ENCODE results near the gene CDH4.
"Not testable (repeated sequence)": the region's sequence is repeated elsewhere in the genome, so short reads cannot be mapped to it uniquely, and the experiment has no call there.

The CDH4 gene

DNA sequence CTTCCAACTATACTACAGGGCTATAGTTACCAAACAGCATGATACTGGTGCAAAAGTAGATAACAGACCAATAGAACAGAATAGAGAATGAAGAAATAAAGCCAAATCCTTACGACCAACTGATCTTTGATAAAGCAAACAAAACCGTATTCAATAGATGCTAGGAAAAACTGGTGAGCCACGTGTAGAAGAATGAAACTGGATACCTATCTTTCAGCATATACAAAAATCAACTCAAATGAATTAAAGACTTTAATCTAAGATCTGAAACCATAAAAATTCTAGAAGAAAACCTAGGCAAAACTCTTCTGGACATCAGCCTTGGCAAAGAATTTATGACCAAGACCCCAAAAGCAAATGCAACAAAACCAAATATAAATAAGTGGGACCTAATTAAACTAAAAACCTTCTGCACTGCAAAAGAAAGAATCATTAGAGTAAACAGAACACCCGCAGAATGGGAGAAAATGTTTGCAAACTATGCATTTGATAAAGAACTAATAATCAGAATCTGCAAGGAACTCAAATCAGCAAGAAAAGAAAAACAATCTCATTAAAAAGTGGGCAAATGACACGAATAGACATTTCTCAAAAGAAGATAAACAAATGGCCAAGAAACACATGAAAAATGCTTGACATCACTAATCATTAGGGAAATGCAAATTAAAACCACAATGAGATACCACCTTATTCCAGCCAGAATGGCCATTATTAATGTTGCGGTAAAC, 703.8 kb downstream of the CDH4 start:
- DNase-seq (ENCODE audit: low read depth, low spot score) = no peak

DNA sequence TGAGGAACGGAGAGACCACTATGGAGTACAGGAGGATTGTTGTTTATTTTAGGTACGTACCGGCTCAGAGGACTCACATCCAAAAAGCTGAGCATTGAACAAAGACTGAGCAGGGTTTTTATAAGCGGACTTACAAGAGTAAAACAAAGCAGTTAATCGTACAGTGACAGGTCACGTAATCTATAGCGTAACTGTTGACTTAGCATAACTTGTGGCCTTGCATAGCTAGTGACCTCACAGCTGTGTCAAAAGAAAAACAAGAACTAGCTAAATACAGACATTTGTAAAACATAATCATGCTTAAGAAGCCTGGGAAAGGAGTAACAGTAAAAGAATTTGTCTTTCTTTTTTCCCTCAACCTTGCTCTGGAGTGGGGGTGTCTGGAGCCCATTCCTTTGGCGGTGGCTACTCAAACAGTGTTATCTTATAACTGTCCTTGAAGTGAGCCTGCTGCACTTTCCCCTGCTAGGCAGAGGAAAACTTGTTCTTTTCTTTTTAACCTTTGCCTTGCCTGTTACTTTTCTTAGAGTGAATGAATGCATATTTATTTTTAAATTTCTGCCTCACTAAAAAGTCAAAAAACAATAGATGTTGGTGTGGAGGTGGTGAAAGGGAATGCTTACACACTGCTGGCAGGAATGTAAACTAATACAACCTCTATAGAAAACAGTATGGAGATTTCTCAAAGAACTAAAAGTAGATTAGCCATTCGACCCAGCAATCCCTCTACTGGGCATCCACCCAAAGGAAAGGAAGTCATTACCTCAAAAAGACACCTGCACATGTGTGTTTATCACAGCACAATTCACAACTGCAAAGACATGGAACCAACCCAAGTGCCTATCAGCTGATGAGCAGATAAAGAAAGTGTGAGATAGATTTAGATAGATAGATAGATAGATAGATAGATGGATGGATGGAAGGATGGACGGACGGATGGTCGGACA, 704.6 kb downstream of the CDH4 start:
- DNase-seq (ENCODE audit: low read depth, low spot score) = no peak

DNA sequence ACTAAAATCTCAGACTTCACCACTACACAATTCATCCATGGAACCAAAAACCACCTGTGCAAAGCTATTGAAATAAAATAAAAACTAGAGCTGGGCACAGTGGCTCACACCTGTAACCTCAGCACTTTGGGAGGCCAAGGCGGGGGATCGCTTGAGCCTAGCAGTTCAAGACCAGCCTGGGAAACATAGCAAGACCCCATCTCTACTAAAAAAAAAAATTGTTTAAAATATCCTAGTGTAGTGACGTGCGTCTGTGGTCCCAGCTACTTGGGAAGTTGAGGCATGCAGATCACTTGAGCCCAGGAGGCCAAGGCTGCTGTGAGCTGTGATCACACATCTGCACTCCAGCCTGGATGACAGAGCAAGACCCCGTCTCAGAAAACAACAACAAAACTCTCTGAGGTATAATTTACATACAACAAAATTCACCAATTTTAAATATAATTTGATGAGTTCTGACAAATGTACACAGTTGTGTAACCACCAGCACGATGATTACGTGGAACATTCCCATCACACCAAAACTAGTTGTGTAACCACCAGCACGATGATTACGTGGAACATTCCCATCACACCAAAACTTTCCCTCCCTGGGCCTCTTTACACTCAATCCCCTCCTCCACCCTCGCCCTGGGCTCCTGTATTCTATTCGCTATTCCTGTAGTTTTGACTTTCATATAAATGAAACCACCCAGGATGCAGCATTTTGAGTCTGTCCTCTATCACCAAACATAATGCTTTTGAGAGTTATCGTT, 706.1 kb downstream of the CDH4 start:
- no peak for DNase-seq (ENCODE audit: low read depth, low spot score)

DNA sequence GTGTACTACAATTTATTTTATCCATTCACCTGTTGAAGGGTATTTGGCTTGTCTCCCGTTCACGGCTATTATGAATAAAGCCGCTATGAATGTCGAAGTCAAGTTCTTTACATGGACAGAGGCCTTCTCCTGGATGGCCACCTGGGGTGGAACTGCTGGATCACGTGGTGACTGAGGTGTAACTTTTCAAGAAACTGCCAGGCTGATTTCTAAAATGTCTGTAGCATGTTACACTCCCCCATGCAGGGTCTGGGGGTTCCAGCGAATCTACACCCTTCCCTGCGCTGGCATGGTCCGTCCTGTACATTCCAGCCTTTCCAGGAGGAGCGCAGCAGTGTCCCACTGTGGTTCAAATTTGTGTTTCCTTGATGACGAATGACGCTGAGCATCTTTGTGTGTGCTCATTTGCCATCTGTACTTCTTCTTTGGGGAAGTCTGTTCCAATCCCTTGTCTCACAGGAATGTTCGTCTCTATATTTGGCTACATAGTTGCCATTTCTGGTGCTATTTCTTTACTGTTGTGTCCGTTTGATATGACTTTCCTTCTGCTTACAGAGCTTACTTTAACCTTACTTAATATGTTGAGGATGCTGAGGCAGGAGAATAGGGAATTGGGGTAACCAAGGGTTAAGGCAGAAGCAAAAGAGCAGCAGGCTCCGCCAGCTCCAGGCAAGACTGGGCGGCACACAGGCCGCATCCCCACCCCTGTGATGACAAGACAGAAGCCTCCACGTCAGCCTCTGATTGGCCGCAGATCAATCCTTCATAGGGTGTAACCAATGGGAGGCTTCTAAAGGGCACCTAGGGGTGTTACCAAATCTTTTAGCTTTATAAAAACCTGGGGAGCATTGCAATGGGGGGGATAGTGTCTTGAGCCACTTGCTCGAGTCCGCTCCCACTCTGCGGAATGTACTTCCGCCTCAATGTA, 707.0 kb downstream of the CDH4 start:
- DNase-seq (ENCODE audit: low read depth, low spot score) = no peak

DNA sequence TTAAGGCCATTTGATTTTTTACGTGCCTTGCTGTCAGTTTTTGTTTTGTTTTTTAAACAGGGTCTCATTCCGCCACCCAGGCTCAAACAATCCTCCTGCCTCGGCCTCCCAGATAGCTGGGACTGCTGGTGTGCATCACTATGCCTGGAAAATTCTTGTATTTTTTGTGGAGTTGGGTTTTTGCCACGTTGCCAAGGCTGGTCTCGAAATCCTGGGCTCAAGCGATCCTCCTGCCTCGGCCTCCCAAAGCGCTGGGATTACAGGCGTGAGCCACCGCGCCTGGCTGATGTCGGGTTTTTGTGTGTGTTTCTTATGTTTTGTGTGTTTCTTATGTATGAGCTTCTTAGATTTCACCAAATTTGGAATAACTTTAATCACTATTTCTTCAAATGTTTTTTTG, 708.8 kb downstream of the CDH4 start:
- no peak for DNase-seq (ENCODE audit: low read depth, low spot score)

DNA sequence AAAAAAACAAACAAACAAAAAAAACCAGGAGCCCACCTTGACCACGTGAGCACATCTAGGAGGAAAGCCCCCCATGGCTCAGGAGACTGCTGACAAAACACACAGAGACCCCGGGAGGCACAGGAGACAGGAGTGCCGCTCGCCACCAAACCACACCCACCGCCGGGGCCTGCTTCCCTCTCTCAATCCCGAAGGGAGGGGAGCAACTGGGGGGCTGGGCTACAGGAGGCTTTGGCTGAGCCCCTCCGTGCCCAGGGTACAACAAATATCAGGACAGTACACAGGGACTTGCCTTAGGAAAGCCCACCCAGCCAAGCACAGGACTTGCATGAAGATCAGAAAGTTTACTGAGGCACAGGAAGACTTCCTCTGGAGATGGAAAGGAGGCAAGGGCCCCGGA, 711.1 kb downstream of the CDH4 start:
- DNase-seq (ENCODE audit: low read depth, low spot score) = no peak

DNA sequence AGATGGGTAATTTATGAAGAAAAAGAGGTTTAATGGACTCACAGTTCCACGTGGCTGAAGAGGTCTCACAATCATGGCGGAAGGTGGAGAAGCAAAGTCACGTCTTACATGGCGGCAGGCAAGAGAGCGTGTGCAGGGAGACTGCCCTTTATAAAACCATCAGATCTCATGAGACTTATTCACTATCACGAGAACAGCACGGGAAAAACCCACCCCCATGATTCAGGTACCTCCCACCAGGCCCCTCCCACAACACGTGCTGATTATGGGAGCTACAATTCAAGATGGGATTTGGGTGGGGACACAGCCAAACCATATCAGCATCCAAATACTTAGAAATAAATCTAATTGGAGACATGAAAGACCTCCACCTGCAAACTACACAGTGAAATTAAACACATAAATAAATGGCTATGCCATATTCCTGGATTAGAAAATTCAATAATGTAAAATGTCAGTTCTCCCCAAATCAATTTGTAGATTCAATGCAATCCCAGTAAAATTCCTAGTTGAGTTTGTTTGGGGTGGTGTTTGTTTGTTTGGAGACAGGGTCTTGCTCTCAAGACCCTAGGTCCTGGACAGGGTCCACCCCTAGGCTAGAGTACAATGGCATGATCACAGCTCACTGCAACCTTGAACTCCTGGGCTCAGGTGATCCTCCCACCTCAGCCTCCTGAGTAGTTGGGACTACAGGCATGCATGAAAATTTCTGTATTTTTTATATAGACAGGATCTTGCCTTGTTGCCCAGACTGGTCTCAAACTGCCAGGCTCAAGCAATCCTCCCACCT, 712.0 kb downstream of the CDH4 start:
- no peak for DNase-seq (ENCODE audit: low read depth, low spot score)

DNA sequence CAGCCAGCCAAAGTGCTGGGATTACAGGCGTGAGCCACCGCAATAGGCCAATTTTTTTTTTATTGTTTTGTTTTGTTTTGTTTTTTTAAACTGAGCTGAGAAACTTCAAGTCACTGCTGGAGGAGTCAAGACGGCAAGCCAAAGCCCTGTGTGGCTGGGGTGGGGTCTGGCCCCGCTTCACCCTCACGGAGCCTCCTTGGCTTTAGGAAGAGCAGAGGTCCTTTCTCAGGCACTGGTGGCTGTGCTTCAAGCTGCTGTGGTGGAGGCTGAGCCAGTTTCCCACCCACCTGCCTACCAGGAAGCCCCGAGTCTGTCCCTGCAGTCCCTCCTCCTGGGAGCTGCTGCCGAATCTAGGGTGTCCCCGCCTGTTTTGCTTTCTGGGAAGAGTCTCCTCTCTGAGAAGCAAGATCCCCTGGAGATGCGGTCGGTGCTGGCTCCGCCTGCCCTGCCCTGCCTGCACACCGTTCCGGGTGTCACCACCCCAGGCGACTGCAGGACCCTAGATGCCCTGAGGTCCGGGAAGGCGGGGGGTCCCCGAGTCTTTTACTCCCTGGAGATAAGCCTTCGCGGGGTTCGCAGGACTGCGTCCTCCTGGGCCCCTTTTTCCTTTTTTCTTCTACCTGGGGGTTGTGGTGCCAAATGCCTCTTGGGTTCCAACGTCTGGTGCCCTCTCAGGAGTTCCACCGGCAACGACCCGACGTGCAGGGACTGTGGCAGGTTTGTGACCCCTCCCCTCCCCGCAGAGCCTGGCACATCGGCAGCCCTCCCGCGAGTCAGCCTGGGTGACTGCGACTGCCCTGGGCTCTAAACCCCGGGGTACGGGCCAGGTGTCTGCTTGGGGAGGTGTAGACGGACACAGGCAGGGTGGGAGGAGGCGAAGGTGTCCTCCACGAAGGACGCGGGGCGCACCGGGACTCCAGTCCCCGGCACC, 712.9 kb downstream of the CDH4 start:
- DNase-seq (ENCODE audit: low read depth, low spot score) = no peak

DNA sequence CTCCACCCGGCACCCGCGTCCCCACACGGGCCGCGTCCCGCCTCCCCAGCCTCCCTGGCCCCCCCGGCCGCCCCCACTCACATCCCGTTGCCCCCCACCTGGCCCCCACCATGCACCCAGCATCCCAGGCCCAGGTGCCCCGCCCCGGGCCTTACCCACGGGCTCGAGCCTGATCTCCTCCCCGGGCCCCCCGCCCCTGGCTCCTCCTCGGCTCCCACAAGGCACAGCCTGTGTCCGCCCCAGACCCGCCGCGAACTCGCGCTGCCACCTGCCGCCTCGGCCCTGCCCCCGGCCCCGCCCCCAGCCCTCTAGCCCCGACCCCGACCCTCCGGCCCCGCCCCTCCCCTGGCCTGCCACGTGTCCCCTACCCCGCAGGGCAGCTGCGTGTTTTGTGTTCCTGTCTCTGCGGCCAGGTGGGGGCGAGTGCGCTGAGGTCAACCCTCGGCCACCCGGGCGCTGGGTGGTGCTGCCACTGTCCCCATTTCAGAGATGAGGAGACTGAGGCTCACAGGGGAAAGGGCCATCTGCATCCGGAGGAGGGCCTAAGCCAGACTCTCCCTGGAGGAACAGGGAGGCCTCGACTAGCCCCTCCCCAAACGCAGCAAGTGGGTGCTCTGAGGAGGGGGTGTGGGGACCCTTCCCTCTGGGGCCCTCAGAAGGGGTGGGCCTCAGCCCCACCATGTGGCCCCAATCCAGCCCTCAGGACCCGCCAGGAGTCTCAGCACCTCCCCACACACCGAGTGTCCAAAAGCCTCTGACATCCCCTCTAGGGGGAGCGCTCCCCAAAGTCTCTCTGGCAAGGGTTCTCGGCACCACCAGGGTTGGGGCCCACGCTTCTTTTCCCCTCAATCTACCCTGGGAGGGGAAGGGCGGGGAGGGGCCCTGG, 713.8 kb downstream of the CDH4 start:
- DNase-seq (ENCODE audit: low read depth, low spot score) = no peak

DNA sequence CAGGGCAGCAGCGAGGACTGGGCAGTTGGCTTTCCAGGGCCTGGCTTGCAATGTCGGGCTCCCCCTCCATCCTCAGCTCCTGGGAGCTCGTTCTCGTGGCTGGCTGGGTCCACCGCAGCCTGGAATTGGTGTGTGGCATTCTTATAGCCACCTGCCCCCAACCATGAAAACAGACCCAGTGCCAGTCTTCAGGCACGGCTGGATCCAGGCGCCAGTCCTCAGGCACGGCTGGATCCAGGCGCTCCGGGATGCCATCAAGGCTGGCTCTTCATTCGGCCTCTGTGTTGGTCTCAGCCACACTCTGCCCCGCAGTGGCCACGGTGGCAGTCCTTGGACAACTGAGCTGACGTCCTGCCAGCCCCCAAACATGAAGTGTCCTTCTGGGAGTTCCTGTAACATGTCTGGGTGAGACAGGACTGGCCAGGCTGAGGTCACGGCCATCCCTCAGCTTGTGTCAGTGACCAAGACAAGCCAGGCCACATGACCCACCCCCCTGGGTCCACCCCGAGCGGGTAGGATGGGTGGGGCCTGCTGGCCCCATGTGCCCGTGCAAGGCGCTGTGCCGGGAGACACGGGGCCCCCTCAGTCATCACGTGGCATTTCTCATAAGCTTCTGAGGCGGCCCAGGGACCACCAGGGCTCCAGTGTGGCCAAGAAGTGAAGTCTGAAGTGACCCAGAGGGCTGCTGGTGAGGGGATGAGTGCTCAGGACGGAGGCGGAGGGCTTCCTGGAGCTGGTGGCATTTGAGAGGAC, 714.6 kb downstream of the CDH4 start:
- no peak for DNase-seq (ENCODE audit: low read depth, low spot score)

DNA sequence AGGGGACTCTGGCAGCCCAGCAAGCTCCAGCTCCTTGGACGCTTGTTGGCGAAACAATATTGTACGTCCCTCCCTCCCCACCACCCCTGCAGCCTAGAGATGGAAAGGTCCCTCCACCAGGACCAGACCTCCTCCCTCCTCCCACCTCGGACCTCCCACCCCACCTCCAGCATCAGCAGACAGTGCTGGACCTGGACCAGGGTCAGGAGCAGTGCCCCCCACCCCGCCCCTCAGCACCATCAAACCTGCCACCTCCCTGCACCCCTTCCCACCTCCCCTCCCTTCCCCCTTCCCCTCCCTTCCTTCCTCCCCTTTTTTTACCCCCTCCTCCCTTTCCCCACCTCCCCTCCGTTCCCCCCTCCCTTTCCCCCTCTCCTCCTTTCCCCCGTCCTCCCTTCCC, 715.2 kb downstream of the CDH4 start:
- DNase-seq (ENCODE audit: low read depth, low spot score) = no peak

DNA sequence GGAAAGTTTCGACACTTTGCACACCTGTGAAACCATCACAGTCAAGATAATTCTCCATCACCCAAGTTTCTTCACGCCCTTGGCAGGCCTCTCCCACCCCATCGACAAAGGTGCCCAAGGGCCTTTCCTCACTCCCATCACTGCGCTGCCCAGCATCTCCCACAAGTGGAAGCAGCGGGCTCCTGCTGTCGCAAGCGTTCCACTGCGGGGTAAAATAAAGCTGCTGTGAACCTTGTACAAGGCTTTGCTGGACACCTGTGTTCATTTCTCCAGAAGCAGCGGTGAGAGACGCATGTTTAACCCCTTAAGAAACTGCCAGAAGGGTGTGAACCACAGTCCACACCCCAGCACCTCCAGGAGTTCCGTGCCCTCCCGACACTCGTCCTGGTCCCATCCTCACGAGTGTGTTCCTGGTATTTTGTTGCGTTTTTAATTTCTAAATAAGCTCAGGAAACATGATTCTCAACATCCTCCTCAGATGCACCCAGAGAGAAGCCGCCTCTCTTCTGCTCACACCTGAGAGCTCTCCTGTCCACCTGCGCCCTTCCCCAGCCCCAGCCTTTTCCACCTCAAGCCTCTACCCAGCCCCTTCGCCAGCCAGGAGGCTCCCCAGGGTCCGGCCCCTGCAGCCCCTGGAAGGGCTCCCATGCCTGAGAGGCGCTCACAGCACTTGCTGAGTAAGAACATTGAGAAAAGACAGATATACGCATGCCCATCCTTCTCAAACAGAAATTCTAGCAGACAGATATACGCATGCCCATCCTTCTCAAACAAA, 716.2 kb downstream of the CDH4 start:
- no peak for DNase-seq (ENCODE audit: low read depth, low spot score)

DNA sequence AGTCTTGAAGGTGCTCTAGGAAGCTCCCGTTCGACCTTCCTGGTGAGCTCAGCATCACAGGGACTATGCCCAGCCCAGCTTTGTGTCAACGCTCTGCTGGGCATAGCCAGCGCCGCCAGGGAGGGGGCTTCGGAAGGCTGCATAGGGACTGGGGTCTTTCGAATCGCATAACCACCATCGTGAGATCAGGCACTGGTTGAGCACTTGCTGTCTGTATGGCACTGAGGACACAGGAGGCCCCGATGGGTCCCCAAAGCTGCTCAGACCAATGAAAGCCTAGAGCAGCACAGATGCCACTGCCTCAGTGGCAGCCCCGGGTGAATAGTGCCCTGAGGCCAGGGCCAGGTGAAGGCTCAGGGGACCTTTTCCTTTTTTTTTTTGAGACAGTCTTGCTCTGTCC, 716.9 kb downstream of the CDH4 start:
- no peak for DNase-seq (ENCODE audit: low read depth, low spot score)

DNA sequence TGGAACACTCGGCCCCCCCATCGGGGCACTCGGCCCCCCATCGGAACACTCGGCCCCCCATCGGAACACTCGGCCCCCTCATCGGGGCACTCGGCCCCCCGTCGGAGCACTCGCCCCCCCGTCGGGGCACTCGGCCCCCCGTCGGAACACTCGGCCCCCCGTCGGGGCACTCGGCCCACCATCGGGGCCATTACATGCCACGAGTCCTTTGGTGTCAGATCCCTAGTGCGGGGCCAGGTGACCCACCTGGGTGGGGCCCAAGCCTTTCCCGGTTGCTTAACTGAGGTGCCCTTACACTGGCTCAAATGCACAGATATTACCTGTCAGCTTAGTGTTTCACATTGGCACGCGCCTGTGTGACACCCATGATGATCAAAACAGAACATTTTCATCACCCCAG, 717.7 kb downstream of the CDH4 start:
- DNase-seq (ENCODE audit: low read depth, low spot score) = no peak

DNA sequence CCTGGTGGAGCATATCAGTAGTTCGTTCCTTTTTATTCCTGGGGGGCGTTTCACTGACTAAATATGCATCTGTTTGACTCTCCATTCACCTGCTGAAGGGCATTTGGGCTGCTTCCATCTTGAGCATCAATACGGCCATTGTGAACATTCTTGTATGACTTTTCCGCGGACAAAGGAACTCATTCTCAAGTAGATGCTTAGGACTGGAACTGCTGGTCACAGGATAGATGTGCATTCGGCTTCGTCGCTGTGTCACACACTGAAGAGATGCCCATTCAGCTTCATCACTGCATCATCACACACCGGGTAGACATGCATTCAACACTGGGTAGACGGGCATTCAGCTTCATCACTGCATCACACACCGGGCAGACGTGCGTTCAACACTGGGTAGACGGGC, 718.3 kb downstream of the CDH4 start:
- no peak for DNase-seq (ENCODE audit: low read depth, low spot score)

DNA sequence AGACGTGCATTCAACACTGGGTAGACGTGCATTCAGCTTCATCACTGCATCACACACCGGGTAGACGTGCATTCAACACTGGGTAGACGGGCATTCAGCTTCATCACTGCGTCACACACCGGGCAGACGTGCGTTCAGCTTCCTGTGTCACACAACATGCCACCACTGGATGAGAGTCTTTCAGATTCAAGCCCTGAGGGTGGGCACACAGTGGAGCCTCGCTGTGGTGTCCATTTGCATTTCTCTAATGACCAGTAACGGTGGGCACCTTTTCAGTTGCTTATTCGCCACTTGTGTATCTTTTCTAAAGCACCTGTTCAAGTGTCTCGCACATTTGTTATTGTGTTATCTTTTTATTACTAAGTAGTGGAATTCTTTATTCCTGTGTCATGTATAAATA, 719.5 kb downstream of the CDH4 start:
- DNase-seq (ENCODE audit: low read depth, low spot score) = not testable (repeated sequence)
